Fibroblast of skin of left quadriceps (primary cell): ENCODE data around the gene PFKP.

Experiments
- DNase-seq, 2 experiments: peaks; one replicate each; pipeline ENCODE4 v3.0.0-alpha.2; 2013; ENCODE audit warnings: low read depth in 2 of 2

Gene PFKP

GRCh38 chr10:3116508-3117100 is 49.3 kb downstream of the PFKP start:
- DNase-seq = no peak

- no peak for DNase-seq
These were observed 50.1 kb downstream of the PFKP start for GRCh38 chr10:3117486-3117885.

GRCh38 chr10:3118641-3119091 is 51.3 kb downstream of the PFKP start:
- no peak for DNase-seq

- no peak for DNase-seq
These were observed 52.6 kb downstream of the PFKP start for GRCh38 chr10:3119796-3120459.

- no peak for DNase-seq
These were observed 54.7 kb downstream of the PFKP start for GRCh38 chr10:3122034-3122433.

- no peak for DNase-seq
These were observed 55.3 kb downstream of the PFKP start for GRCh38 chr10:3122486-3123205.

- no peak for DNase-seq
These were observed 56.4 kb downstream of the PFKP start for GRCh38 chr10:3123571-3124411.

- DNase-seq = no peak
These were observed 57.2 kb downstream of the PFKP start for GRCh38 chr10:3124412-3125175.

GRCh38 chr10:3125527-3126170 is 58.3 kb downstream of the PFKP start:
- DNase-seq = no peak

- no peak for DNase-seq
These were observed 58.9 kb downstream of the PFKP start for GRCh38 chr10:3126249-3126648.

GRCh38 chr10:3126741-3127346 is 59.5 kb downstream of the PFKP start:
- DNase-seq = no peak

GRCh38 chr10:3127921-3128320 is 60.6 kb downstream of the PFKP start:
- no peak for DNase-seq

- no peak for DNase-seq
These were observed 61.2 kb downstream of the PFKP start for GRCh38 chr10:3128379-3129130.

GRCh38 chr10:3129581-3130340 is 62.4 kb downstream of the PFKP start:
- no peak for DNase-seq

- no peak for DNase-seq
These were observed 63.8 kb downstream of the PFKP start for GRCh38 chr10:3131098-3131497.

GRCh38 chr10:3132036-3133025 is 65.0 kb downstream of the PFKP start:
- no peak for DNase-seq

- no peak for DNase-seq
These were observed 66.6 kb downstream of the PFKP start for GRCh38 chr10:3133948-3134347.

- DNase-seq = no peak
These were observed 67.7 kb downstream of the PFKP start for GRCh38 chr10:3135006-3135405.
